Measurements from ENCODE around the gene STMP1. TPM values are rescaled to one million over a fixed set of nuclear protein-coding genes. Genes with fewer than 3 reads are reported as not detected.

The STMP1 gene
- total RNA-seq, 1 experiment from 2014 or later, result 38.4 TPM

- no peaks in the 10 kb centered on the region for H3K27me3 Mint-ChIP-seq (ENCODE audit: low read depth)
- Histone ChIP-seq H2AK5ac (ENCODE audit: insufficient read length, low read length) (no peak overlapping the region), H3K56ac (ENCODE audit: insufficient read length, low read depth, low read length) (no peak overlapping the region), H2AFZ (ENCODE audit: low read length) (no peak overlapping the region), H3K27me3 (ENCODE audit: insufficient read depth, low read length) (no peaks in the 10 kb centered on the region), H2BK15ac (ENCODE audit: low read depth, low read length) (no peak overlapping the region), H4K8ac (replicated peaks; ENCODE audit: insufficient read length, low read depth, low read length) (no peak overlapping the region), H3T11ph (ENCODE audit: low read length) (no peak overlapping the region), H4K5ac (ENCODE audit: insufficient read length, low read depth, low read length) (no peak overlapping the region), H2BK5ac (ENCODE audit: insufficient read length, low read length) (no peak overlapping the region), H3K14ac (ENCODE audit: insufficient read depth, low read length) (no peak overlapping the region), H3K9me3 (ENCODE audit: control insufficient read depth, low read depth, low read length) (no peaks in the 10 kb centered on the region), H4K20me1 (ENCODE audit: control insufficient read depth, insufficient read depth, insufficient read length) (no peaks in the 10 kb centered on the region), H3K4me2 (ENCODE audit: insufficient read depth, insufficient read length, low read length) (no peak overlapping the region), H3K79me1 (ENCODE audit: insufficient read depth, low read depth, low read length, poor library complexity, severe bottlenecking) (no peaks in the 10 kb centered on the region), H2BK120ac (ENCODE audit: low read depth, low read length, poor library complexity, severe bottlenecking) (no peak overlapping the region), H3K4me1 (ENCODE audit: insufficient read depth, low read length) (no peaks in the 10 kb centered on the region; the same call in 1 of the 2 replicates), H3K23ac (ENCODE audit: insufficient read length, low read depth, low read length) (no peak overlapping the region), H3K23me2 (ENCODE audit: insufficient read length, low read depth, low read length, poor library complexity, severe bottlenecking) (no peaks in the 10 kb centered on the region), H3K4ac (ENCODE audit: low read depth, low read length) (no peak overlapping the region), H3K9ac (ENCODE audit: extremely low read depth, insufficient read length, low read length) (no peak overlapping the region), H3K27ac (ENCODE audit: insufficient read length, low read depth, low read length) (no peak overlapping the region), H2BK20ac (ENCODE audit: low read depth, low read length, poor library complexity, severe bottlenecking) (no peak overlapping the region), H4K91ac (ENCODE audit: insufficient read length, low read depth, low read length) (no peak overlapping the region), H2BK12ac (ENCODE audit: insufficient read length, low read depth, low read length) (no peak overlapping the region), H3K18ac (ENCODE audit: insufficient read length, low read depth, low read length) (no peak overlapping the region), H3K79me2 (ENCODE audit: insufficient read depth, low read length) (no peaks in the 10 kb centered on the region)
- no peaks in the 10 kb centered on the region for H3K9me3 Mint-ChIP-seq
- no peak overlapping the region for H3K4me3 Mint-ChIP-seq
- WGBS (ENCODE audit: extremely low coverage, insufficient read length, low lambda C conversion rate), result no CpG with 5 or more reads among the region's 5 CpGs
- no peak for DNase-seq
- H3K27ac Mint-ChIP-seq, result no peak overlapping the region
- TF ChIP-seq CTCF (conservative IDR thresholded peaks at IDR 0.05), result no peak
- peaks cover 0 to 19% (median 9%) of the 10 kb centered on the region in 3 experiments; a peak in 4 of 7 replicates for H3K36me3 Mint-ChIP-seq (ENCODE audit: insufficient read depth in 1 of 3, low read depth in 3 of 3)
- H3K4me1 Mint-ChIP-seq, result peaks cover 0 to 6% of the 10 kb centered on the region in 2 experiments; a peak in 1 of 4 replicates
Observed at GRCh38 chr7:135684699-135685098, 22.4 kb downstream of the STMP1 start.

Measured in H9 (cell line).